Activated CD8-positive, alpha-beta memory T cell treated with anti-CD3 and anti-CD28 coated beads, Interleukin-2, amount 50 U/mL, for 1 hour (primary cell): ENCODE results near the gene AXL.
"Not testable (repeated sequence)": the region's sequence is repeated elsewhere in the genome, so short reads cannot be mapped to it uniquely, and the experiment has no call there.

ENCODE experiments used
- DNase-seq: peaks from one replicate; pipeline ENCODE4 v3.0.0-alpha.2; 2020; ENCODE audit errors: extremely low read depth

The AXL gene

DNA sequence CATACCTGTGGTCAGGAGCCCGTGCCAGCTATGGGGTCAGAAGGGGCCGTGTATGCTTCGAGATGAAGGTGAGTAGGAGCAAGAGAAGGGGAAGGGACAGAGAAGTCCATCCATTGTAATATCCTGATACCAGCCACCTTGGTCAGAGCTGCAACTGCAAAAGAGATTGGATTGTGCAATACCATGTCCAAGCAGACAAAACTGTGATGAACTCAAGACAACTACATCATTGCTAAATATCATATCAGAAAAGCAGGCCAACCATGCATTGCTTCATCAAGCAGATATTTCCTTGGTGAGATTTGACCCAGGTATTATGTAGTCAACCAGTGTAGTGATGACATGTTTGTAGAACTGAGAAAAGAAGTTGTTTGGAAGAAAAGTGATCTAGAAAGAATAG, 57.2 kb downstream of the AXL start:
- no peak for DNase-seq

DNA sequence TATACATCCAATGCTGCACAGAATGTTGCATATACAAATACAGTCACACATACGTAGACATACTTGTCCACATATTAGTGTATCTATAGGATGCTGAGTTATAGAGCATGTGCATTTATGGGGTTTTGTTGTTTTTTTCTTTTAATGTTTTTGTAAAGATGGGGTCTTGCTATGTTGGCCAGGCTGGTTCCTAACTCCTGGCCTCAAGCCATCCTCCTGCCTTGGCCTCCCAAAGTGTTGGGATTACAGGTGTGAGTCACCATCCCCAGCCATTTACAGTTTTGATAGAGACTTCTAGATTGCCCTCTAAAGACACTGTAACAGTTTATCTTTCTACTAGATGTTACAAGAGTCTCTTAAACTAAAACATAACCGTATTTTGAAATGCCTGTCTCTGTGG, 59.5 kb downstream of the AXL start:
- no peak for DNase-seq

DNA sequence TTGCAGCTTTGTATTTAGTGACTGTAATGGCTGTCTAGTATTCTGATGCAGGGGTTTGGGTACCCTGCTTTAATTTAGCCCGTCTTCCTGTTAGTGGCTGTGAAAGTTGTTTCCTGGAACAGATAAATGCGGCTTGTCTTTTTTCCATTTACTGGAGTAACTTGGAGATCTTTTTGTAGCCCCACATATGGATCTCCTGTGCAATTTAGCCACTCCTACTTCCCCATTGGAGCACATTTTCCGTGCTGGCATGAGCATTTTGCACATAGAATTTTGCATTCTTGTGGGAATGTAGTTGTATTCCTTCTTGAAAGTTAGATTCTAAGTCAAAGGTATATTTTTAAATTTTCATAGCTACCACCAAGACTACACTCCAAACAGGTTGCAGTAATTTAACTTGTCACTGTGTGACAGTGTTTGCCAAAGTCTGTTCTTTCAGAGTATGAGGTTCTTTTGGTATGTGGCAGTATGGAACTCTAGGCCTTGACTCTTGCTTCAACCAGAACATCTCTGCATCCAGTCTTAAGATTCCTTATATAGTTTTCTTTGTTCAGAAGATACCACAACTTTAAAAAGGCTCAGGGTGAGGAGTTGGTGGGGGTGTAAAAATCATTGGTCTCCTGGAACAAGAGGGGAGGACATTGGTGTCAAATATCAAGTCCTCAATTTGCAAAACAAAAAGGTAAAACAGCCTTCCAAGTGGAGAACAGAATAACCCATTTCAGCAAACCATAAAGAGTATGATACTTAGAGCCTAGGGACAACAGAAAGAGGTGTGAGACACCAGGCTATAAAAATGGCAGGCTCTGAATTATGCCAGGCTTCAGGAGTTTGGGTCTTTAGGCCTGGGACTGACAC, 69.9 kb downstream of the AXL start:
- DNase-seq, result no peak

DNA sequence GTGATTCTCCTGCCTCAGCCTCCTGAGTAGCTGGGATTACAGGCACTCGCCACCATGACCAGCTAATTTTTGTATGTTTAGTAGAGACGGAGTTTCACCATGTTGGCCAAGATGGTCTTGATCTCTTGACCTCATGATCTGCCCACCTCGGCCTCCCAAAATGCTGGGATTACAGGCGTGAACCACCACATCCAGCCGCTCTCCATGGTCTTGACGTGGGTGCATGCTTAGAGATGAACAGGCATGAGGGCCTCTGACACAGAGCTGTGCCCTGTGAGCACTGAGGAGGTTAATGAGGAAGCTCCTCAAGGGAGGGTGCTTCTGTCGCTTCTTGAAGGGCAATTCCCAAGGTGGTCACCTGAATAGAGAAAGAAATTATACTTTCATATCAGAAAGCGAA, 70.8 kb downstream of the AXL start:
- not testable (repeated sequence) for DNase-seq

GRCh38 chr19:41294393-41294792, 75.4 kb downstream of the AXL start:
- no peak for DNase-seq

GRCh38 chr19:41295499-41295898, 76.5 kb downstream of the AXL start:
- DNase-seq, result no peak

GRCh38 chr19:41296433-41296871, 77.4 kb downstream of the AXL start:
- no peak for DNase-seq

- no peak for DNase-seq
Measured at GRCh38 chr19:41297628-41298347, 78.8 kb downstream of the AXL start.

GRCh38 chr19:41298348-41298964, 79.4 kb downstream of the AXL start:
- DNase-seq, result peak; percentile 52

- no peak for DNase-seq
Measured at GRCh38 chr19:41299046-41299754, 80.2 kb downstream of the AXL start.

DNA sequence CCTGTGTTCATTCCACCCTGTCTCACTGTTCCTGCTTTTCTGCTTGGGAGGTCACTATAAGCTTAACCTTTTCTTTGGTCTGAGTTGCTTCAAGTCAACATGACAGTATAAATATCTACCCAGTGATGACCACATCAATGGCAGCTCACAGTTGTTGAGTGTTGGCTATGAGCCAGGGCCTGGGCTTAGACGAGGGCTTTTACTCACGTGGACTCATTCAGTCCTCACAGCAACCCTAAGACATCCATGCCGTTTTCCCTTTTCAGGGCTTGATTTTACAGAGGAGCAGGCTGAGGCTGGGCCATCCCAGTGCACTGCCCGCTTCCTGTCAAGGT, 80.7 kb downstream of the AXL start:
- DNase-seq, result no peak

- no peak for DNase-seq
Measured at GRCh38 chr19:41300555-41300954, 81.5 kb downstream of the AXL start.

DNA sequence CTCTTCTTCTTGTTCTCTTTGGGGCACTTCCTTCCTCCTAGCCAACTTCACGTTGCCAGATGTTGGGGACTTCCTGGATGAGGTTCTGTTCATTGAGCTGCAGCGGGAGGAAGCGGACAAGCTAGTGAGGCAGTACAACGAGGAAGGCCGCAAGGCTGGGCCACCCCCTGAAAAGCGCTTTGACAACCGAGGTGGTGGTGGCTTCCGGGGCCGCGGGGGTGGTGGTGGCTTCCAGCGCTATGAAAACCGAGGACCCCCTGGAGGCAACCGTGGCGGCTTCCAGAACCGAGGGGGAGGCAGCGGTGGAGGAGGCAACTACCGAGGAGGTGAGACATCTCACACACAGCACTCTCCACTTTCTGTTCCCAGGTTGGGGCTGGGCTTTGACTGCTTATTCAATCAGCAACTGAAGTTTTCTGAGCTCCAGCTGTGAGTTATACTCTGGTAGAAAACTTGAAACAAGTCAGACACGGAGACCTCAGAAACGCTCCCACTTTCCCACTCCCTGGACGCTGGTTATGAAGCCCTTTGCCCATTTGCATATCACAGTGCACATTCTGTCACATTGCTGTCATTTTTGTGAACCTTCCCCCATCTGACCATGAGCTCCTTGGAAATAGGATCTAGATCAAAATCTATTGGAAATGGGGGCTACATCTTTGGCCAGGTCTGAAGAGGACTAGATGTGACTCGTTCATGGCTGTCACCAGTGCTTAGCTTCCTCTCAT, 83.8 kb downstream of the AXL start:
- DNase-seq, result no peak

GRCh38 chr19:41303954-41304353, 84.9 kb downstream of the AXL start:
- DNase-seq, result no peak

GRCh38 chr19:41304706-41305483, 85.9 kb downstream of the AXL start:
- DNase-seq, result no peak

GRCh38 chr19:41305927-41306793, 87.1 kb downstream of the AXL start:
- DNase-seq, result no peak

GRCh38 chr19:41307090-41307875, 88.3 kb downstream of the AXL start:
- no peak for DNase-seq

GRCh38 chr19:41307954-41308449, 89.0 kb downstream of the AXL start:
- DNase-seq, result no peak
